GM12892 (cell line): ENCODE measurements around the gene LLGL1.

Experiments
- POLR2A ChIP-seq: IDR thresholded peaks from 2 replicates; pipeline ENCODE4 v1.6.1; 2011; ENCODE audit warnings: low read depth, low read length, control low read depth
- POLR2AphosphoS5 ChIP-seq: IDR thresholded peaks from 2 replicates; pipeline ENCODE4 v1.6.1; 2011; ENCODE audit warnings: low read depth, low read length, control low read depth

DNA sequence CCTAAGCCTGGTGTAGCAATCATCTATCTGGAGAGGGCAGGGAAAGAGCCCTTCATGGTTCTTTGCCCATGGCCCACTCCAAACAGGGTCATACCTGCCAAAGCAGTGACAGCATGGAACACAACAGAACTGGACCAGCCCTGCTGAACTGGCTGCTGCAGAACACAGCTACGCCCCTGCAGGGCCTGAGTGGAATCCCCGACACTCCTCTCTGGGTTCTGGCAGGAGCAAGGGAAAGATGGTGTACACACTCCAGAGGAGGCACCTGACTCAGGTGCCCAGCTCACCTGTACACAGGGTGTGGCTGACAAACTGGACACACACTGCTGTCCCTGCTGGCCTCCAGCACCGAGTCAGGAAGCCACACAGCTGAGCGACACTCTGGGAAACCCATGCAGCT, 54.8 kb downstream of the LLGL1 start:
- TF ChIP-seq POLR2A (no peak), POLR2AphosphoS5 (no peak)
